ENCODE measurements around the gene TPRG1.
A peak's percentile ranks its signal among the peaks of the same experiment; 100 is the strongest.

The TPRG1 gene

GRCh38 chr3:189172668-189173419 is 1.1 kb downstream of the TPRG1 start:
- no peak overlapping the region for H3K27ac ChIP-seq (ENCODE audit: insufficient read depth in 1 of 2, low read depth in 1 of 2, low read length in 2 of 2, poor library complexity in 1 of 2, severe bottlenecking in 2 of 2)
- H3K9me3 ChIP-seq (ENCODE audit: control extremely low read depth in 1 of 5, control insufficient read depth in 4 of 5, insufficient read depth in 2 of 5, low read depth in 1 of 5, low read length in 4 of 5) = no peaks in the 10 kb centered on the region
- no peaks in the 10 kb centered on the region for H3K4me1 ChIP-seq (ENCODE audit: control extremely low read depth in 1 of 4, control insufficient read depth in 4 of 4, insufficient read depth in 4 of 4, low read length in 3 of 4)
- no peak for DNase-seq
- no peak overlapping the region for H3K4me3 ChIP-seq (ENCODE audit: control insufficient read depth in 1 of 7, extremely low read depth in 1 of 7, insufficient read depth in 4 of 7, low read depth in 2 of 7, low read length in 6 of 7)
- CTCF ChIA-PET = no interaction called here
- 96% methylated on average over 4 of the region's 8 CpGs for WGBS (ENCODE audit: insufficient coverage)
- H3K27me3 ChIP-seq (replicated peaks in 2 of 5; ENCODE audit: control insufficient read depth in 4 of 5, insufficient read depth in 5 of 5, low read length in 4 of 5) = no peaks in the 10 kb centered on the region
- POLR2A ChIA-PET = no interaction called here
- H3K36me3 ChIP-seq (ENCODE audit: control insufficient read depth in 4 of 4, insufficient read depth in 4 of 4, low read length in 3 of 4) = no peaks in the 10 kb centered on the region

GRCh38 chr3:189184566-189184965 is 12.8 kb downstream of the TPRG1 start:
- no peak overlapping the region for H3K4me3 ChIP-seq (ENCODE audit: control insufficient read depth in 1 of 7, extremely low read depth in 1 of 7, insufficient read depth in 4 of 7, low read depth in 2 of 7, low read length in 6 of 7)
- H3K9me3 ChIP-seq (ENCODE audit: control extremely low read depth in 1 of 5, control insufficient read depth in 4 of 5, insufficient read depth in 2 of 5, low read depth in 1 of 5, low read length in 4 of 5) = peaks cover 0 to 20% (median 2%) of the 10 kb centered on the region in 5 experiments
- H3K27ac ChIP-seq (ENCODE audit: insufficient read depth in 1 of 2, low read depth in 1 of 2, low read length in 2 of 2, poor library complexity in 1 of 2, severe bottlenecking in 2 of 2) = no peak overlapping the region
- H3K4me1 ChIP-seq (ENCODE audit: control extremely low read depth in 1 of 4, control insufficient read depth in 4 of 4, insufficient read depth in 4 of 4, low read length in 3 of 4) = no peaks in the 10 kb centered on the region
- no peaks in the 10 kb centered on the region for H3K36me3 ChIP-seq (ENCODE audit: control insufficient read depth in 4 of 4, insufficient read depth in 4 of 4, low read length in 3 of 4)
- ChIA-PET POLR2A (no interaction called here), CTCF (no interaction called here)
- H3K27me3 ChIP-seq (replicated peaks in 2 of 5; ENCODE audit: control insufficient read depth in 4 of 5, insufficient read depth in 5 of 5, low read length in 4 of 5) = no peaks in the 10 kb centered on the region
- WGBS (ENCODE audit: insufficient coverage) = 100% methylated on average over 7 of the region's 7 CpGs
- DNase-seq = no peak

- peaks cover 0 to 6% (median 0%) of the 10 kb centered on the region in 5 experiments for H3K9me3 ChIP-seq (ENCODE audit: control extremely low read depth in 1 of 5, control insufficient read depth in 4 of 5, insufficient read depth in 2 of 5, low read depth in 1 of 5, low read length in 4 of 5)
- H3K27me3 ChIP-seq (replicated peaks in 2 of 5; ENCODE audit: control insufficient read depth in 4 of 5, insufficient read depth in 5 of 5, low read length in 4 of 5) = no peaks in the 10 kb centered on the region
- no peaks in the 10 kb centered on the region for H3K36me3 ChIP-seq (ENCODE audit: control insufficient read depth in 4 of 4, insufficient read depth in 4 of 4, low read length in 3 of 4)
- no peak overlapping the region for H3K4me3 ChIP-seq (ENCODE audit: control insufficient read depth in 1 of 7, extremely low read depth in 1 of 7, insufficient read depth in 4 of 7, low read depth in 2 of 7, low read length in 6 of 7)
- DNase-seq = no peak
- ChIA-PET POLR2A (no interaction called here), CTCF (interaction anchor here (0.9 kb wide), 1 partner anchor 19 kb away, joined by 3 read pairs; no protein-coding TSS in a partner anchor)
- no peaks in the 10 kb centered on the region for H3K4me1 ChIP-seq (ENCODE audit: control extremely low read depth in 1 of 4, control insufficient read depth in 4 of 4, insufficient read depth in 4 of 4, low read length in 3 of 4)
- H3K27ac ChIP-seq (ENCODE audit: insufficient read depth in 1 of 2, low read depth in 1 of 2, low read length in 2 of 2, poor library complexity in 1 of 2, severe bottlenecking in 2 of 2) = no peak overlapping the region
- 94% methylated on average over 2 of the region's 4 CpGs for WGBS (ENCODE audit: insufficient coverage)
Measured at GRCh38 chr3:189186101-189186500, 14.3 kb downstream of the TPRG1 start.

GRCh38 chr3:189188466-189188865 is 16.7 kb downstream of the TPRG1 start:
- Histone ChIP-seq H3K9me3 (ENCODE audit: control extremely low read depth in 1 of 5, control insufficient read depth in 4 of 5, insufficient read depth in 2 of 5, low read depth in 1 of 5, low read length in 4 of 5) (peaks cover 0 to 23% (median 2%) of the 10 kb centered on the region in 5 experiments), H3K4me3 (ENCODE audit: control insufficient read depth in 1 of 7, extremely low read depth in 1 of 7, insufficient read depth in 4 of 7, low read depth in 2 of 7, low read length in 6 of 7) (no peak overlapping the region), H3K36me3 (ENCODE audit: control insufficient read depth in 4 of 4, insufficient read depth in 4 of 4, low read length in 3 of 4) (no peaks in the 10 kb centered on the region), H3K27me3 (replicated peaks in 2 of 5; ENCODE audit: control insufficient read depth in 4 of 5, insufficient read depth in 5 of 5, low read length in 4 of 5) (no peaks in the 10 kb centered on the region), H3K4me1 (ENCODE audit: control extremely low read depth in 1 of 4, control insufficient read depth in 4 of 4, insufficient read depth in 4 of 4, low read length in 3 of 4) (no peaks in the 10 kb centered on the region), H3K27ac (ENCODE audit: insufficient read depth in 1 of 2, low read depth in 1 of 2, low read length in 2 of 2, poor library complexity in 1 of 2, severe bottlenecking in 2 of 2) (no peak overlapping the region)
- POLR2A ChIA-PET = no interaction called here
- no peak for DNase-seq
- CTCF ChIA-PET = no interaction called here

- POLR2A ChIA-PET = interaction anchor here (0.6 kb wide), 1 partner anchor 71 kb away, joined by 3 read pairs; no protein-coding TSS in a partner anchor
- DNase-seq = peak in 1 of 3 donors; percentile 4
- CTCF ChIA-PET = no interaction called here
Measured at GRCh38 chr3:189192725-189193124, 21.0 kb downstream of the TPRG1 start.

GRCh38 chr3:189195302-189195701 is 23.5 kb downstream of the TPRG1 start:
- Histone ChIP-seq H3K27ac (ENCODE audit: insufficient read depth in 1 of 2, low read depth in 1 of 2, low read length in 2 of 2, poor library complexity in 1 of 2, severe bottlenecking in 2 of 2) (no peak overlapping the region), H3K9me3 (ENCODE audit: control extremely low read depth in 1 of 5, control insufficient read depth in 4 of 5, insufficient read depth in 2 of 5, low read depth in 1 of 5, low read length in 4 of 5) (peaks cover 0 to 47% (median 6%) of the 10 kb centered on the region in 5 experiments), H3K4me1 (ENCODE audit: control extremely low read depth in 1 of 4, control insufficient read depth in 4 of 4, insufficient read depth in 4 of 4, low read length in 3 of 4) (no peaks in the 10 kb centered on the region), H3K36me3 (ENCODE audit: control insufficient read depth in 4 of 4, insufficient read depth in 4 of 4, low read length in 3 of 4) (no peaks in the 10 kb centered on the region), H3K27me3 (replicated peaks in 2 of 5; ENCODE audit: control insufficient read depth in 4 of 5, insufficient read depth in 5 of 5, low read length in 4 of 5) (no peaks in the 10 kb centered on the region), H3K4me3 (ENCODE audit: control insufficient read depth in 1 of 7, extremely low read depth in 1 of 7, insufficient read depth in 4 of 7, low read depth in 2 of 7, low read length in 6 of 7) (no peak overlapping the region)
- ChIA-PET POLR2A (no interaction called here), CTCF (no interaction called here)
- DNase-seq = no peak
- 100% methylated on average over 4 of the region's 5 CpGs for WGBS (ENCODE audit: insufficient coverage)

More at GRCh38 chr3:189192725-189193124, 21.0 kb downstream of the TPRG1 start:
- peaks cover 0 to 47% (median 6%) of the 10 kb centered on the region in 5 experiments for H3K9me3 ChIP-seq (ENCODE audit: control extremely low read depth in 1 of 5, control insufficient read depth in 4 of 5, insufficient read depth in 2 of 5, low read depth in 1 of 5, low read length in 4 of 5)
- no peaks in the 10 kb centered on the region for H3K4me1 ChIP-seq (ENCODE audit: control extremely low read depth in 1 of 4, control insufficient read depth in 4 of 4, insufficient read depth in 4 of 4, low read length in 3 of 4)
- H3K27me3 ChIP-seq (replicated peaks in 2 of 5; ENCODE audit: control insufficient read depth in 4 of 5, insufficient read depth in 5 of 5, low read length in 4 of 5) = no peaks in the 10 kb centered on the region
- no peak overlapping the region for H3K4me3 ChIP-seq (ENCODE audit: control insufficient read depth in 1 of 7, extremely low read depth in 1 of 7, insufficient read depth in 4 of 7, low read depth in 2 of 7, low read length in 6 of 7)
- H3K27ac ChIP-seq (ENCODE audit: insufficient read depth in 1 of 2, low read depth in 1 of 2, low read length in 2 of 2, poor library complexity in 1 of 2, severe bottlenecking in 2 of 2) = no peak overlapping the region
- no peaks in the 10 kb centered on the region for H3K36me3 ChIP-seq (ENCODE audit: control insufficient read depth in 4 of 4, insufficient read depth in 4 of 4, low read length in 3 of 4)

GRCh38 chr3:189202106-189202505 is 30.3 kb downstream of the TPRG1 start:
- peaks cover 0 to 3% (median 0%) of the 10 kb centered on the region in 5 experiments for H3K9me3 ChIP-seq (ENCODE audit: control extremely low read depth in 1 of 5, control insufficient read depth in 4 of 5, insufficient read depth in 2 of 5, low read depth in 1 of 5, low read length in 4 of 5)
- CTCF ChIA-PET = no interaction called here
- no peak overlapping the region for H3K27ac ChIP-seq (ENCODE audit: insufficient read depth in 1 of 2, low read depth in 1 of 2, low read length in 2 of 2, poor library complexity in 1 of 2, severe bottlenecking in 2 of 2)
- WGBS (ENCODE audit: insufficient coverage) = 89% methylated on average over 4 of the region's 6 CpGs
- no peaks in the 10 kb centered on the region for H3K4me1 ChIP-seq (ENCODE audit: control extremely low read depth in 1 of 4, control insufficient read depth in 4 of 4, insufficient read depth in 4 of 4, low read length in 3 of 4)
- no peak for DNase-seq
- peaks cover 0 to 18% (median 2%) of the 10 kb centered on the region in 5 experiments for H3K27me3 ChIP-seq (replicated peaks in 2 of 5; ENCODE audit: control insufficient read depth in 4 of 5, insufficient read depth in 5 of 5, low read length in 4 of 5)
- POLR2A ChIA-PET = no interaction called here
- no peaks in the 10 kb centered on the region for H3K36me3 ChIP-seq (ENCODE audit: control insufficient read depth in 4 of 4, insufficient read depth in 4 of 4, low read length in 3 of 4)
- H3K4me3 ChIP-seq (ENCODE audit: control insufficient read depth in 1 of 7, extremely low read depth in 1 of 7, insufficient read depth in 4 of 7, low read depth in 2 of 7, low read length in 6 of 7) = no peak overlapping the region
